NCI-H2107 (cell line): Measurements from ENCODE around the gene VSNL1.

Experiments used
- DNase-seq: peaks from one replicate; lab custom pipeline; 2025; lab: John Stamatoyannopoulos, UW

The VSNL1 gene

DNA sequence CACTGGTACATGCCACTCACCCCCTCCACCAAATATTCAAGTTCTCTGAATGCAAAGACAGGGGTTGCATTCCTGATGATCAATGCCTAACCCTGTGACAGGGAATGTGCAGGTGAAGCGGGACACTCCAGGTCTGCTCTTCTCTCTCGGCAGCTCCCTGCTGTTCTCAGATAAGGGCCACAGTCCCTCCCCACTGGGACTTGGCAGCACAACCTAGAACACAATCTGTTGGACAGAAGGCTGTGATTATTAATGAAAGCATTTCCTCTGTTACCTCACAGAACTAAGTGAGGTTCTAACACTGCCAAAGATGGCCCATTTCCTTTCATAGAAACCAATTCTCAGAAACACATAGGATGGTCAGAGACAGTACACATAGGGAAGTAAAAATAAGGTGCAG is 42.7 kb downstream of the VSNL1 start:
- no peak for DNase-seq

GRCh38 chr2:17583646-17584045 is 43.1 kb downstream of the VSNL1 start:
- DNase-seq = no peak

DNA sequence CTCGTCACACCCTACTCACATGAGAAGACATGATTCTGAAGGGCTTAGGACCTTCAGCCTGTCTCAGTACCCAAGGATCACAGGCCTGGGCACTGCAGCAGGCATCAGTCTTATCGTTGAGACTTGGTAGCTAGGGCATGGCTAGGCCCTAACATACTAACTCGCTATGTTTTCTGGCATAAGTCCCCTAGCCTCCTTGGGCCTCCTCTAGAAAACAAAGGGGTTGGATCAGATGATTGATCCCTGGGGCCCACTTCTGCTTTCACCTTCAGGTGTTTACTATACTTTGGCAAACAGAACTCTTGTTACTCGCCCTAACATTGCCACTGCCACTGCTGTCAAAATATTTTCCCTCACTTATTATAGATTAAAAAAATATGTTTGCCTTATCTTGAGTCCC is 44.2 kb downstream of the VSNL1 start:
- no peak for DNase-seq

DNA sequence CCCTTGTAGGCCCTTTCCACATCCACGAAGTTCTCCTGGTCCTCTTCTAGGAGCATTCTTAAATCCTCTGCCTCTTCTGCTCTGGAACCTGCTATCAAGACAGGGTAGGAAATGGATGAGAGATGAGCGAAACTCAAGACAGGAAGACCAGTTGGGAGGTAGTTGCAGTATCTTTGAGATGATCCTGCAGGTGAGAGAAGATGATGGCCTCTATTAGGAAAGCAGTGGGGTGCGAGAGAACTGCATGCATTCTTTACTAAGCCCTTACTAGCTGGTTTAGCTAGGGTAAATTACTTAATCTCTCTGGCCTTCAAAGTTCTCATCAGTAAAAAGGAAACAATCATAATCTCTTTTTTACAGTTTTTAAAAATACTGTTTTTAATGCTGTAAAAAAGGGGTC is 47.0 kb downstream of the VSNL1 start:
- DNase-seq = no peak

DNA sequence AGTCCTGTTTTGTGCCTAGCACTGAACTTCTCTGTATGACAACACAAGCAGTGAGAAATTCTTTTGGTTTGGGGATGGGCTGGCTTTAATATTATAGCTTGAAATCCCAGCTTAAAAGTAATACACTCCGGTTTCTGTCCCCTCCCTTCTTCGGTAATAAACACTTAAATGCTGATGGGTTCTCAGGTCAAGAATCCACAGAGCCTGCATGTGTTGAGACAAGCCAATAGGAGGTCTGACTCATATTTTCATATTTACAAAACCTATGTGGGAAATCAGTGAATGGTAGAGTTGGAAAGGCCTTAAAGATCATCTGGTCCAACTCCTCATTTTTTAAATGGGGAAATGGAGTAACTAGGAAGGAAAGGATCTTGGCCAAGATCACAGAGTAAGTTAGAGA is 47.5 kb downstream of the VSNL1 start:
- no peak for DNase-seq

DNA sequence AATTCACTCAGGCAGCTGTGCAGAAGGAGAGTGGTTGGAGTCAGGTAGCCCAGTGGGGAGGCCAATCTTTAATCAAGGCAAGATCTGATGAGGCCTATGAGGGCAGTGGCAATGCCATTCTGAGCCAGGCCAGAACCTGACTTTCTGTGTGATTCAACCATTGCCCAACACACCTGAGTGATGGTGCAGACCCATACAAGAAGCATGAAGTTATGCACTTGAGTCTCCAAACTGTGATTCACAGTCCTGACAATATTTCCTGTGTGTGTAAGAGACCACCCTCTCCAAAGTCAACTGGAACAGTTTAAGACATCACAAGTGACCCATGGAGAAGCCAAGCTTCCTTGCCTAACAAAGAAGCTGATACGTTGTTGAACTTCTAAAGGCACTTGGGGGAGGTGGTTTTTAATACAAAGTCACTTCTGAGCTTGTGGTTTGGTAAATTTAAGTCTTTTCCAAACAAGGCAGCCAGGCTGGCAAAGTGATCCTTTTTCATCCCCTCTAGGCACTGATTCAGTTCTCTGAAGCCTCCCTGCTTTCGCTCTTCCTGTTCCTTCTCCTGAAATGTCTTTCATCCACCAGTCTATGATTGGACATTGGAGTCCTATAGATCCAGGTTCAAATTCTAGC is 49.0 kb downstream of the VSNL1 start:
- no peak for DNase-seq

DNA sequence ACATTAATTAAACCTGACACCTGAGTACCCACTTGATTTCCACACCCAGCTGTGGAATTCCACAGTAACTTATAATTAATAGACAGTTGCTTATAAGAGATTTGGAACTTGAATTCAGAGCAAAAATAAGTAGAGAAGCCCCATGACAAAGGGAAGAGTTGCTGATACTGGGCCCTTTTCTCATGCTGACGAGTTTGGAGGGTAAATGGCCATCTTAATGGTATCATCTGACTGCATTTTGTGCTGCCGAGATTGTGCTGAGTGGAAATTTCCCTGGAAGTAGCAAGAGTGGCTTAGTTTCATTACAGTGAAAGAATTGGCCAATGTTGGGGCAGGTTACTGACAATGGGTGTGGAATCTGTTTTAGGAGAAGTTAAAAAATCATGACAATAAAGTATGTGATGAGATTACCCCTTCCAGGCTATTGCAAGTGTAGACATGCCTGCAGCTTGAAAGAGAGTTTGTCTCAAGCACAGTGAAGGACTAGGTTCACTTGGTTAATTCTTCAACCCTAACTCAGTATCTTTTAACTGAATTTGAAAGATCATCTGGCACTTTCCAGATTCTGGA is 49.9 kb downstream of the VSNL1 start:
- no peak for DNase-seq

- DNase-seq = no peak
Observed at GRCh38 chr2:17591846-17592245, 51.4 kb downstream of the VSNL1 start.

DNA sequence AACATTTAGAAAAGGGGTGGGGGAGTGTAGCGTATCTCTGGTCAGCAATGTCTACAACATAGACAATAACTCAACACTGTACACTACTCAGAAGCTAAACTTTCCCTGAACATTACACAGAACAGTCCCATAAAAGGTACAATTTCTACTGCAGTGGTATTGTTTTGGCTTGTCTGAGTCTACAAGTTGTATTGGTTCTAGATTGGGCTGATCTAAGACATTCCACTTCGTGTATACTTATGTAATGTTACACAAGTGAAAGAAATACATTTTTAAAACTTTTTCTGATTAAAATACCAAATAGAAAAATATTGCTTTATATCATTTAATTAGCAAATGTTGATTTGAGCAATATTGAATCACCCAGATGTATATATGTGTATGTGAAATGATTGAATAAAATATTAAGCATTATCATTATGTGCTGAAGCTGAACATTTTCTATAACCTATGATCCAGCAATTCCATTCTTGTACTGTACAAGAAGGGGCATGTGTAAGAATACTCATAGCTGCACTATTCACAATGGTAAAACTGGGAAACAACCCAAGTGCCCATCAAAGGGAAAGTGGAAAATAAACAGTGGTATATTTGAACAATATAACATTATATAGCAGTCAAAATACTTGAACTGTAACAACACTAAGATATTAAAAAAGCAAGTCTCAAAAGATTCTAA is 52.4 kb downstream of the VSNL1 start:
- no peak for DNase-seq

DNA sequence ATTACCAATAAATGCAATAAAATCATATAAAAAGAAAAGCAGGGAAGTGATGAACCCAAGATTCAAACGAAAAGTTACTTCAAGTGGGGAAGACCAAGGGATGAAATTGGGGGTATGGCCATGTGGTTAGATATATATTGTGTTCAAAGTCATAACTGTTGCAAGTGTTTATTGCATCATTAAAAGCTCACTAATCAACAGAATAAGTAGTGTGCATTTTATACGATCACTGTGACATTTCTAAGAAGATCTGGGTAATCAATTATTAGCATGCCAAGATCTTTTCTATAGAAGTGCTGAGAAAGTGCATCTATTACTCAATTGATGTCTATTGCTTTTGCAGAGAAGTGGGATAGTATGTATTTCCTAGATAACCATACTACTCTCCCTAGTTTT is 52.9 kb downstream of the VSNL1 start:
- no peak for DNase-seq

GRCh38 chr2:17593841-17594491 is 53.5 kb downstream of the VSNL1 start:
- DNase-seq = no peak

DNA sequence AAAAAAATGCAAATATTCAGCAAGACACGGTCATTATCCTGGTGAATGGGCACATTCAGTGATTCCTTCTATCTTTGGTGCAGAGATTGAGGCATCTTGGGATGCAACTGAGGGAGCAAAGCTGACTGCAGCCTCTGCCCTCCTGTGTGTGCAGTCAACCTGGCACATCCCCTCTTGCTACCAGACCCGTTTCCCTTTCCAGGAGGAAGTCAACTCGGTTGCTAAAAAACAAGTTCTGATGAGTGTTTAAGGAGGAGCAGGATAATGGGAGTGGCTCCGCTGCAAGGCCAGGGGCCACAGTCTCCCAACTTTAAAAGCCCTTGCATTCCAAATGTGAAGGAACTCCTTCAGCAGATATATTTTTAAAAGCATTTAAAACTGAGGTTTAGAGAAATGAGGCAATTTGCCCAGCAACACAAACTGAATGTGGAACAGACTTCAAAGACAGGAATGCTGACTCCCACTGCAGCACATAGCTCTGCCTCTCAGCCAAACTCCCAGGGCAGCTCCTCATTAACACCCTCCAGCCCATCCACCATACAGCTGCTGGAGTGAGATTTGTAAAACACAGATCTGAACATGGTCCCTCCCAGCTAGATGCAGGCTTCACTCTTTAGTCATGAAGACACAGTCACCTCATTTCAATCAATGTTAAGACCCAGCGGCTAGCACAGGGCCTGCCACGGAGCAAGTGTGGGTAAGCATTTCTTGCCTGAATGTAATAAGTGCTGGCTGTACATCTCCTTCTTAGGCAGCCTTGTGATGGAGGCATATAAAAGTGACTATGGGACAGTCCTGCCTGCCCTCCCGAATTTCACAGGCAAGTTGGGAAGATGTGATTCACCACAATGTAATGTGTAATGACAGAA is 54.3 kb downstream of the VSNL1 start:
- no peak for DNase-seq

- DNase-seq = no peak
Observed at GRCh38 chr2:17599617-17600016, 59.1 kb downstream of the VSNL1 start.

DNA sequence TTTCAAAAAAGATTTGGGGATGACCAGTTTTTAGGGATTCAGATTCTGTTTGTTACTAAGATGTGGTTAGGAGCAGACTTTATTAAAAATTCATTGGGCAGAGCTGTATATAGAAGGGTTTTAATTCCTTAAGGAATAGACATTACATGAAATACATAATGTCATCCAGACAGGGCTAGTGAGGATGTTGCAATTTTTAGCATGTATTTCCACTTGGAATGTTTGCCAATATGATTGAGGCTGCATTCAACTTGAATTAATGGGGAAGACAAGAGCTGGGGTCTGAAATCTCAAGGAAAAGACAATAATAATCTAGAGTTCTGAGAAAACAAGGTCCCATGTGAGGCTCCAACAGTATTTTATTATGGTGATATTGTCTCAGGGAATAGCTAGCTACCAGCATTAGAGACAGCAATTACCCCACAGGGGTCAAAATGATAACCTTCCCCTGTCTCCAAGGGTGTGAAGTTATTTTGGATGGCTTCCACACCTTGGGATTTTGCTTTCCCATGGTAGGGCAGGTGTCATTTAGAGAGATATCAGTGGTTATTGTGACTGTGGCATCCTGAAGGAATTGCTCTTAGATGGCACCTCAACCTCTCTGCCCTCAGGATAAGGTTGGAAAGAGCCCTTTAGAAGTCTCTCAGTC is 60.2 kb downstream of the VSNL1 start:
- no peak for DNase-seq

DNA sequence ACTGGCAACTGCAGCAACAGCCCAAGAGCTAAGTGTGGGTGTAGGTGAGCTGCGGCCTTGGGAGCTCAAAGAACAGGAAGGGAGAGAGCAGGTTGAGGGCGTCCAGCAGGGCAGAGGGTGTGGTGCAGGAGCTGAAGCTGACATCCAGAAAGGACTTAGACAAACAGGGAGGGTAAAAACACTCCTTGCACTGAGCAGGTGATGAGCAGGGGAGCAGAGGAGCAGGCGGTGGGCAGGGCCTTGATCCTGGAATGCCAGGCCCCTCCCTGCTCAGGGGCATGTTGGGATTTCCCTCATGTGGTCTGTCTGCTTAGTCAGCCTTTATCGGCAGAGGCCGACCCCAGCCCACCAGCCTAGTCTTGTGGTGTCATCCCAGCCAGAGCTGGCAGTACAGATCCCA is 63.6 kb downstream of the VSNL1 start:
- DNase-seq = no peak

DNA sequence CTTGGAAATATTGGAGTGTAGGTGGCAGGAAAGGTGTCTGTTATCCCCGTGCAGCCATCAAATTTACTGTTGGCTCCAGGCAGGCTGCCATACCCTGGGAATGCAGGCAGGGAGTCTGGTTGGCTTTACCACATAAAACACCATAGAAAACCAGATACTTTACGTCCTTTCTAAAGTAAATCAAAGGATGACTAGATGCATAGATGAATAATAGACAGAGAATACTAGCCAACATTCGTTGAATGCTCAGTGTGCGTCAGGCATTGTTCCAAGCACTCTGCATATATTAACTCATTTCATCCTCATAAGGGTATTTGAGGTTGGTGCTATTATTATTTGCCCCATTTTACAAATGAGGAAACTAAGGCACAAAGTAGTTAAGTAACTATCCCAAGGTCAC is 65.2 kb downstream of the VSNL1 start:
- DNase-seq = no peak

DNA sequence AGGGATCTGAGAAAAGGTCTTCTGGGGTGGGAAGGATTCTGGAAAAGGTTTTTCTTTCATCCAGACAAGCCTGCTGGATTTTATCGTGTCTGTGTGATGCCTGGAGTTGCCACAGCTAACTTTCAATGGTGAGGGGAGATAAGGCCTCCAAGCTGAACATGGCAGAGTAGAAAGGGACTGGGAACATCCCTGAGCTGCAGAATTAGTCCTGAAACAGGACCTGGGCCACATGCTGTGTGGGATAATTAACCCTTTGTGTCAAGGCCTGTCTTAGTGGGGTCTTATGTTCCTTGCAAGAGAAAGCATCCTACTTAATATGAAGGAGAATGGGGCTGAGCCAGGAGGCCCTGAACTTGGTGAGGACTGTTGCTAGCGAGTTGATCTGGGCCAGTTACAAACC is 66.4 kb downstream of the VSNL1 start:
- DNase-seq = no peak

- DNase-seq = no peak
Observed at GRCh38 chr2:17607379-17607778, 66.9 kb downstream of the VSNL1 start.

- no peak for DNase-seq
Observed at GRCh38 chr2:17608251-17608650, 67.8 kb downstream of the VSNL1 start.

- no peak for DNase-seq
Observed at GRCh38 chr2:17610521-17610920, 70.0 kb downstream of the VSNL1 start.

- DNase-seq = no peak
Observed at GRCh38 chr2:17611036-17611435, 70.5 kb downstream of the VSNL1 start.
